HEK293 (cell line): ENCODE data around the gene MRPL54.
"Not testable (repeated sequence)": the region's sequence is repeated elsewhere in the genome, so short reads cannot be mapped to it uniquely, and the experiment has no call there.

Experiments used
- CTCF ChIA-PET: fragments of 350-600 bp; formaldehyde crosslinking; extraction: SDS; loops from one replicate; lab custom pipeline; 2021; ENCODE audit warnings: antibody characterized with exemption; lab: Yijun Ruan, JAX
- POLR2A ChIA-PET: fragments of 300-600 bp; formaldehyde crosslinking; extraction: SDS; loops from one replicate; lab custom pipeline; 2020; ENCODE audit warnings: antibody characterized with exemption, inconsistent platforms; lab: Yijun Ruan, JAX
- H3K27ac ChIP-seq: fragments of 200-500 bp; sonication (Bioruptor generic); 2 replicates; pipeline ENCODE4 v1.5.1; 2014; ENCODE audit warnings: low read depth, low read length, control low read depth, inconsistent platforms; ENCODE audit errors: extremely low read depth
- H3K36me3 ChIP-seq, 2 experiments: fragments of 200-500 bp in 1 of 2; sonication (Bioruptor generic) in 1 of 2; 1 replicate in 1 of 2; 2 replicates in 1 of 2; pipeline ENCODE4 v1.5.1; 2014 to 2017; ENCODE audit warnings: inconsistent platforms in 2 of 2, low read length in 2 of 2; ENCODE audit not compliant: control insufficient read depth in 2 of 2, insufficient read depth in 1 of 2
- H3K4me1 ChIP-seq: fragments of 200-500 bp; sonication (Bioruptor generic); 2 replicates; pipeline ENCODE4 v1.5.1; 2014; ENCODE audit warnings: mild to moderate bottlenecking, low read length, inconsistent platforms; ENCODE audit not compliant: control insufficient read depth, insufficient read depth
- H3K4me3 ChIP-seq: 2 replicates; pipeline ENCODE4 v1.5.1; 2011; ENCODE audit warnings: low read depth, mild to moderate bottlenecking, control low read depth, low read length, moderate library complexity
- H3K9me3 ChIP-seq: fragments of 200-500 bp; sonication (Bioruptor generic); 2 replicates; pipeline ENCODE4 v1.5.1; 2014; ENCODE audit warnings: low read depth, low read length, inconsistent platforms; ENCODE audit not compliant: control insufficient read depth, insufficient read depth
- BCL11B ChIP-seq: fragments of 450-650 bp; formaldehyde crosslinking; IDR thresholded peaks from 2 replicates; pipeline ENCODE4 v1.5.1; 2016; ENCODE audit warnings: low read depth, missing biosample characterization, missing genetic modification characterization
- BCL6B ChIP-seq: fragments of 450-650 bp; formaldehyde crosslinking; IDR thresholded peaks from 2 replicates; pipeline ENCODE4 v1.5.1; 2017; ENCODE audit warnings: missing biosample characterization, missing genetic modification characterization
- IKZF3 ChIP-seq: fragments of 450-650 bp; IDR thresholded peaks from 2 replicates; pipeline ENCODE4 v1.5.0; 2018; ENCODE audit warnings: missing biosample characterization, mild to moderate bottlenecking, missing genetic modification characterization, moderate library complexity
- TRIM28 ChIP-seq: IDR thresholded peaks from 2 replicates; pipeline ENCODE4 v1.6.1; 2011; ENCODE audit warnings: low read length, control low read depth, borderline replicate concordance
- ZBTB7A ChIP-seq: fragments of 450-650 bp; formaldehyde crosslinking; IDR thresholded peaks from 2 replicates; pipeline ENCODE4 v1.5.1; 2016; ENCODE audit warnings: low read depth, missing biosample characterization, missing genetic modification characterization
- ZFP69B ChIP-seq: fragments of 450-650 bp; formaldehyde crosslinking; IDR thresholded peaks from 2 replicates; pipeline ENCODE4 v1.5.1; 2016; ENCODE audit warnings: missing biosample characterization, missing genetic modification characterization
- ZNF121 ChIP-seq: fragments of 450-650 bp; formaldehyde crosslinking; IDR thresholded peaks from 2 replicates; pipeline ENCODE4 v1.5.1; 2016; ENCODE audit warnings: missing biosample characterization, missing genetic modification characterization
- ZNF324 ChIP-seq: fragments of 450-650 bp; formaldehyde crosslinking; IDR thresholded peaks from 2 replicates; pipeline ENCODE4 v1.5.1; 2016; ENCODE audit warnings: missing biosample characterization, missing genetic modification characterization
- ZNF610 ChIP-seq: fragments of 450-650 bp; formaldehyde crosslinking; IDR thresholded peaks from 2 replicates; pipeline ENCODE4 v1.5.1; 2016; ENCODE audit warnings: missing biosample characterization, missing genetic modification characterization, borderline replicate concordance
- ZNF677 ChIP-seq: fragments of 450-650 bp; IDR thresholded peaks from 2 replicates; pipeline ENCODE4 v1.5.0; 2018; ENCODE audit warnings: missing biosample characterization, mild to moderate bottlenecking, missing genetic modification characterization, moderate library complexity
- ZNF777 ChIP-seq: fragments of 450-650 bp; formaldehyde crosslinking; IDR thresholded peaks from 2 replicates; pipeline ENCODE4 v1.5.1; 2017; ENCODE audit warnings: missing biosample characterization, missing genetic modification characterization, borderline replicate concordance
- TF ChIP-seq, protein P1 (sequence below): fragments of 450-650 bp; formaldehyde crosslinking; IDR thresholded peaks from 2 replicates; pipeline ENCODE4 v1.5.1; 2016; ENCODE audit warnings: missing biosample characterization, missing genetic modification characterization
- TF ChIP-seq, protein P2 (sequence below): fragments of 450-650 bp; formaldehyde crosslinking; IDR thresholded peaks from 2 replicates; pipeline ENCODE4 v1.5.1; 2016; ENCODE audit warnings: missing biosample characterization, missing genetic modification characterization
- TF ChIP-seq, protein P3 (sequence below): fragments of 450-650 bp; formaldehyde crosslinking; IDR thresholded peaks from 2 replicates; pipeline ENCODE4 v1.5.1; 2016; ENCODE audit warnings: missing biosample characterization, missing genetic modification characterization

The MRPL54 gene

DNA sequence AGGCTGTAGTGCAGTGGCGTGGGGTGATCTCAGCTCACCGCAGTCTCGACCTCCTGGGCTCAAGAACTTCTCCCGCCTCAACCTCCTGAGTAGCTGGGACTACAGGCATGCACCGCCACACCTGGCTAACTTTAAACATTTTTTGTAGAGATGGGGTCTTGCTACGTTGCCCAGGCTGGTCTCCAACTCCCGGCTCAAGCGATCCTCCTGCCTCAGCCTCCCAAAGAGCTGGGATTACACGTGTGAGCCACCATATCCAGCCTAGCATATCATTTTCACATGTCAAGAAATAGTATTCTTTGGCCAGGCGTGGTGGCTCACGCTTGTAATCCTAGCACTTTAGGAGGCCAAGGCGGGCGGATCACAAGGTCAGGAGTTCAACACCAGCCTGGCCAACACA, 4.2 kb upstream of the MRPL54 start:
- POLR2A ChIA-PET, H3K27ac ChIP-seq, H3K4me1 ChIP-seq, H3K9me3 ChIP-seq, CTCF ChIA-PET, H3K4me3 ChIP-seq: not testable (repeated sequence)
- H3K36me3 ChIP-seq: peaks cover 7 to 16% of the 10 kb centered on the region in 2 experiments; a peak in 2 of 3 replicates
- TF ChIP-seq ZNF121 (tag by site-specific recombination): peak; percentile 93

DNA sequence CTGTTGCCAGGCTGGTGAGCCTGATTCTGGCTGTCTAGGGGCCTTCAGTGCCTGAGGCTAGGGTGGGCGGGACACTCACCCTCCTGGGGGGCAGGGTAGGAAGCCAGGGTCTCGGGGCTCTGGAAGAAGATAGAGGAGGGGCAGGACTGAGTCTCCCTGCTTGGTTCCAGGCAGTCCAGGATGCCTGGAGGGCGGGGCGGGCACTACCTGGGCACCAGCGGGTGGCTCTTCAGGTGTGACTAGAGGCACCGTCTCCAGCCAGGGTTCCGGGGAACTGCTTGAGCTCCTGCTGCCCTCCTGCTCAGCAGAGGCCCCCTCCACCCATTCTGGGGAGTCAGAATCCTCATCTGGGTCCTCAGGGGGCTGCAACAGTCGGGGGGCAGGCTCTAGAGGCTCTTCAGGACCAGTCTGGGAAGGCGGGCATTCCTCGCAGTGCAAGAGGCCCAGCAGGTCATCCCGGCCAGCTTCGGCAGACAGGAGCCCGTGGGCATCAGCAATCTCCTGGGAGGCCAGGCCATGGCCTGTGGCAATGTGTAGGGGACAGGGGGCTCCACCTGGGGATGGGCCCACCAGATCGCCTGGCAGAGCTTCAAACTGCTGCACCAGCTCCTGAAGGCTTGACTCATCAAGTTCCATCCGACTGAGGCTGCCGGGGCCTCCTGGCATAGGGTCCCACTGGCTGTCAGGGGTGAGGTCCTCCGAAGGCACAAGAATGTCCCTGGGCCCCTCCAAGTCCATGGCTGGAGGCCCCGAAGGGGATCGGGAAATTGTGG, 2.8 kb upstream of the MRPL54 start:
- no peak overlapping the region for H3K4me3 ChIP-seq
- ChIA-PET POLR2A (interaction anchor here (0.7 kb wide), 1 partner anchor 35 kb away, joined by 4 read pairs; no protein-coding TSS in a partner anchor), CTCF (interaction anchor here (1.2 kb wide), 1 partner anchor 59 kb away, joined by 3 read pairs; no protein-coding TSS in a partner anchor)
- no peaks in the 10 kb centered on the region; the same call in 1 of the 2 replicates for H3K4me1 ChIP-seq
- H3K9me3 ChIP-seq: no peaks in the 10 kb centered on the region
- no peak for TF ChIP-seq BCL6B (tag by site-specific recombination)
- TF ChIP-seq ZFP69B (tag by site-specific recombination): no peak
- TF ChIP-seq ZNF777 (tag by site-specific recombination): no peak
- no peak for TF ChIP-seq ZNF324 (tag by site-specific recombination)
- TF ChIP-seq, protein P1, sequence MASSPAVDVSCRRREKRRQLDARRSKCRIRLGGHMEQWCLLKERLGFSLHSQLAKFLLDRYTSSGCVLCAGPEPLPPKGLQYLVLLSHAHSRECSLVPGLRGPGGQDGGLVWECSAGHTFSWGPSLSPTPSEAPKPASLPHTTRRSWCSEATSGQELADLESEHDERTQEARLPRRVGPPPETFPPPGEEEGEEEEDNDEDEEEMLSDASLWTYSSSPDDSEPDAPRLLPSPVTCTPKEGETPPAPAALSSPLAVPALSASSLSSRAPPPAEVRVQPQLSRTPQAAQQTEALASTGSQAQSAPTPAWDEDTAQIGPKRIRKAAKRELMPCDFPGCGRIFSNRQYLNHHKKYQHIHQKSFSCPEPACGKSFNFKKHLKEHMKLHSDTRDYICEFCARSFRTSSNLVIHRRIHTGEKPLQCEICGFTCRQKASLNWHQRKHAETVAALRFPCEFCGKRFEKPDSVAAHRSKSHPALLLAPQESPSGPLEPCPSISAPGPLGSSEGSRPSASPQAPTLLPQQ (tag by site-specific recombination): 0 out of 2 replicates have a peak, but pooled peaks have one; percentile 45
- TF ChIP-seq ZNF677: no peak
- TF ChIP-seq, protein P2, sequence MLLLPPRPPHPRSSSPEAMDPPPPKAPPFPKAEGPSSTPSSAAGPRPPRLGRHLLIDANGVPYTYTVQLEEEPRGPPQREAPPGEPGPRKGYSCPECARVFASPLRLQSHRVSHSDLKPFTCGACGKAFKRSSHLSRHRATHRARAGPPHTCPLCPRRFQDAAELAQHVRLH (tag by site-specific recombination): no peak
- TF ChIP-seq IKZF3: no peak
- no peak overlapping the region for H3K27ac ChIP-seq
- H3K36me3 ChIP-seq: peaks cover 7 to 16% of the 10 kb centered on the region in 2 experiments; a peak in 2 of 3 replicates

GRCh38 chr19:3760871-3761361, 1.6 kb upstream of the MRPL54 start:
- CTCF ChIA-PET: no interaction called here
- Histone ChIP-seq H3K4me1 (no peaks in the 10 kb centered on the region; the same call in 1 of the 2 replicates), H3K27ac (peak overlapping the region; percentile 56; the same call in 1 of the 2 replicates), H3K36me3 (peaks cover 7 to 21% of the 10 kb centered on the region in 2 experiments; a peak in 2 of 3 replicates), H3K4me3 (peak overlapping the region; percentile 96), H3K9me3 (no peaks in the 10 kb centered on the region)
- TF ChIP-seq BCL11B (tag by site-specific recombination): 0 out of 2 replicates have a peak, but pooled peaks have one; percentile 57
- TF ChIP-seq ZBTB7A: peak; percentile 9; the same call in 1 of the 2 replicates
- no peak for TF ChIP-seq TRIM28
- TF ChIP-seq, protein P2 (tag by site-specific recombination): 0 out of 2 replicates have a peak, but pooled peaks have one; percentile 32
- no peak for TF ChIP-seq ZNF610 (tag by site-specific recombination)
- TF ChIP-seq, protein P3, sequence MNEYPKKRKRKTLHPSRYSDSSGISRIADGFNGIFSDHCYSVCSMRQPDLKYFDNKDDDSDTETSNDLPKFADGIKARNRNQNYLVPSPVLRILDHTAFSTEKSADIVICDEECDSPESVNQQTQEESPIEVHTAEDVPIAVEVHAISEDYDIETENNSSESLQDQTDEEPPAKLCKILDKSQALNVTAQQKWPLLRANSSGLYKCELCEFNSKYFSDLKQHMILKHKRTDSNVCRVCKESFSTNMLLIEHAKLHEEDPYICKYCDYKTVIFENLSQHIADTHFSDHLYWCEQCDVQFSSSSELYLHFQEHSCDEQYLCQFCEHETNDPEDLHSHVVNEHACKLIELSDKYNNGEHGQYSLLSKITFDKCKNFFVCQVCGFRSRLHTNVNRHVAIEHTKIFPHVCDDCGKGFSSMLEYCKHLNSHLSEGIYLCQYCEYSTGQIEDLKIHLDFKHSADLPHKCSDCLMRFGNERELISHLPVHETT (tag by site-specific recombination): 0 out of 2 replicates have a peak, but pooled peaks have one; percentile 26
- POLR2A ChIA-PET: interaction anchor here (0.6 to 2.4 kb wide), 7 partner anchors 16 to 227 kb away, joined by 3 to 10 read pairs (median 5); no protein-coding TSS in a partner anchor
